VCaP (cell line): ENCODE results near the gene JAKMIP2.

ENCODE experiments used
- H3K27ac ChIP-seq: fragments of 450-650 bp; 2 replicates; pipeline ENCODE4 v1.5.1; 2017
- TF ChIP-seq, protein P1 (sequence below): fragments of 450-650 bp; conservative IDR thresholded peaks from 2 replicates; pipeline ENCODE4 v1.5.1; 2017; ENCODE audit warnings: mild to moderate bottlenecking, moderate library complexity

JAKMIP2 gene

DNA sequence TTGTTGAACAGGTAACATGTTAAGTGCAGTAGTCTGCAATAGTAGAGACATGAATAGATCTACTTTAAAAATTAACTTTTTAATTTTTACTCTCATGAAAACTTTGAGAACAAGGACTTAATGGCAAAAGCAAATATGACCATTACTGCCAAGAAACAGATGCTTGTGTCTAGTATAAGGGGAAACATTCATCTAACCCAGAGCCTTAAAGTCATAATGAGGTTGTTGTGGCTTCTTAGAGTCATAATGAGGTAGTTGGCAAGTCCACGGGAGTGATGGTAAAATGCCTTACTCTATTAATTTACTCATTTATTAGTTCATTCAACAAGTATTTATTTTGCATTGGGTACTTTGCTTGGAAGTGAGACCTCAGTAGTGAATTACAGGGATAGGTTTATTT is 71.5 kb downstream of the JAKMIP2 start:
- TF ChIP-seq, protein P1, sequence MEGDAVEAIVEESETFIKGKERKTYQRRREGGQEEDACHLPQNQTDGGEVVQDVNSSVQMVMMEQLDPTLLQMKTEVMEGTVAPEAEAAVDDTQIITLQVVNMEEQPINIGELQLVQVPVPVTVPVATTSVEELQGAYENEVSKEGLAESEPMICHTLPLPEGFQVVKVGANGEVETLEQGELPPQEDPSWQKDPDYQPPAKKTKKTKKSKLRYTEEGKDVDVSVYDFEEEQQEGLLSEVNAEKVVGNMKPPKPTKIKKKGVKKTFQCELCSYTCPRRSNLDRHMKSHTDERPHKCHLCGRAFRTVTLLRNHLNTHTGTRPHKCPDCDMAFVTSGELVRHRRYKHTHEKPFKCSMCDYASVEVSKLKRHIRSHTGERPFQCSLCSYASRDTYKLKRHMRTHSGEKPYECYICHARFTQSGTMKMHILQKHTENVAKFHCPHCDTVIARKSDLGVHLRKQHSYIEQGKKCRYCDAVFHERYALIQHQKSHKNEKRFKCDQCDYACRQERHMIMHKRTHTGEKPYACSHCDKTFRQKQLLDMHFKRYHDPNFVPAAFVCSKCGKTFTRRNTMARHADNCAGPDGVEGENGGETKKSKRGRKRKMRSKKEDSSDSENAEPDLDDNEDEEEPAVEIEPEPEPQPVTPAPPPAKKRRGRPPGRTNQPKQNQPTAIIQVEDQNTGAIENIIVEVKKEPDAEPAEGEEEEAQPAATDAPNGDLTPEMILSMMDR: no peak
- no peak overlapping the region for H3K27ac ChIP-seq

DNA sequence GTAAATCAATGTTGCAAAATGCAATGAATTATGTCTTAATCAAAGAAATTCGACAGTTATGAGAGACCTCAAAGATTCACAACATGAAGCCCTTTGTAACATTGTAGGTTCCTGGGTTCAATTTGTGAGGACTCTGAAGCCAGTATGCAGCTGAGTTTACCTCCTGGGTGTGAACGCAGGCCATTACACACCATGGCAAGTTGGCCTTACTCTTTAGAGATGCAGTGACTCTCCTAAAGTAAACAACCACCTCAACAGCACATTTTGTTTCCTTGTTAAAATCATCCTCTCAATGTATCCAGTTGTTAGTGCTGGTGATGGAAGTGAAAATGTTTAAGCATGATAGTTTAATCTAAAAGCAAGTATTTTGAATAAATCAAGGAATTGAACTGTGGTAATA is 73.8 kb downstream of the JAKMIP2 start:
- H3K27ac ChIP-seq: no peak overlapping the region
- TF ChIP-seq, protein P1: no peak

DNA sequence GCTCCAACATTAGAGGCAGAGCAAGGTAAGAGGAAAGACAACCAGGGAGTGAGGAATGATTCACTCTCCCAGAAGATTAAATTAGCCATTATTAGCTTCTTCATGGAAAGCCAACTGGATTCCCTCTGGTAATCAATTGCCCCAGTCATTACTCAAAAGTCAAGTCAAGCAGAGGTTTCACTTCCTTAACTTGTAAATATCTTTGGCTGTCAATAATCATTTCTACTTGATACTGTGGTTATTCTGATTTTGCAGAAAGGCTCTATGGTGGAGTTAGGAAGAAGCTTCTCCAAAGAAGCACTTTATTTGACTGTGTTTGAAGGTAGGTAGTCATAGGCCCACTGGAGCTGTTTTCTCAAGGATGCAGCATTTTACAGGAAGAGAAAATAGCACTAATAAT is 78.0 kb downstream of the JAKMIP2 start:
- H3K27ac ChIP-seq: no peak overlapping the region
- TF ChIP-seq, protein P1: no peak

DNA sequence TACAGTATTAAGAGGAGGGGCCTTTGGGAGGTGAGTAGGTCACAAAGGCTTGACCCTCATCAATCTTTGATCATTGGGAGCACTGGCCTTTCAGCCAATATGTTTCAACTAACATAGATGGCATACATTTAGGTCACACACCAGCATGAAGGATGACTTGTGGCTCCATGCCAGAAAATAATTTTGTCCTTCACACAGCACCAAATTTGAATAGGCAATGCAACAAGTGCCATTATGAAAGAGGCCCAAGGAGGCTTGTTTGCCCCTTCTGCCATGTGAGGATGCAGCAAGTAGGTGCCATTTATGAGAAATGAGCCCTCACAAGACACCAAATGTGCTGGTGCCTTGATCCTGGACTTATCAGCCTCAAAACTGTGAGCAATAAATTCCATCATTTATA is 81.1 kb downstream of the JAKMIP2 start:
- H3K27ac ChIP-seq: no peak overlapping the region
- TF ChIP-seq, protein P1: no peak

DNA sequence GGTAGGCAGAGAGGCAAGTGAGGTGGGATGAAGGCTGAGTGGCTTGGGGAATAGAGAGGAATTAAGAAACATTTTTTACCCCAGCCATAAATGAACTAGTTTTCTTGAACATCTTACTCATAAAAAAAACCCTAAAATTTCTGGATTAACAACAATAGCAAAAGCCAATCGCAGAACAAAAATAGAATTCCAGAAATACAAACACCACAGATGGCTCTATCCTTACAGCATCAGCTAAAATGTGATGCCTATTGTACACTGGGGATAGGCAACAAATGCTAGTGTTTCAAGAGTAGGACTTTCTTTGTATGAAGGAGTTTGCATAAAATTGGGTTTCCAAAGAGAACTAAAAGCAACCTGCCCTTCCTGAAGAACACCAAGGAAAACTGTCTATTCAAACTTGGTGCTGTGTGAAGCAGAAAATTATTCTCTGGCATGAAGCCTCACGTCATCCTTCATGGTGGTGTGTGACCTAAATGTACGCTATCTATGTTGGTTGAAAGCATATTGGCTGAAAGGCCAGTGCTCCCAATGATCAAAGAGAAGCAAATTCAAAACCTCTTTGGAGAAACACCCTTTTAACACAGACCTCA is 82.9 kb downstream of the JAKMIP2 start:
- TF ChIP-seq, protein P1: no peak
- H3K27ac ChIP-seq: no peak overlapping the region

DNA sequence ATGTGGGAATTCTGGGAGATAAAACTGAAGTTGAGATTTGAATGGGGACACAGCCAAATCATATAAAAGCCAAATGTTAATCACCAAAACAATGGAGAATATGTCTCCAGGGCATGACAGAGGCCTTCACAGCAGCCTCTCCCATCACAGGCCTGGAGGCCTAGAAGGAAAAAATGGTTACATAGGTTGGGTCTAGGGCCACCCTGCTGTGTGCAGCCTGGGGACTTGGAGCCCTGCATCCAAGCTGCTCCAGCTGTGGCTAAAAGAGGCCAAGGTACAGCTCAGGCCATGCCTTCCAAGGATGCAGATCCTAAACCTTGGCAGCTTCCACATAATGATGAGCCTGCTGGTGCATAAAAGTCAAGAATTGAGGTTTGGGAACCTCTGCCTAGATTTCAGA is 85.1 kb downstream of the JAKMIP2 start:
- no peak overlapping the region for H3K27ac ChIP-seq
- TF ChIP-seq, protein P1: no peak

DNA sequence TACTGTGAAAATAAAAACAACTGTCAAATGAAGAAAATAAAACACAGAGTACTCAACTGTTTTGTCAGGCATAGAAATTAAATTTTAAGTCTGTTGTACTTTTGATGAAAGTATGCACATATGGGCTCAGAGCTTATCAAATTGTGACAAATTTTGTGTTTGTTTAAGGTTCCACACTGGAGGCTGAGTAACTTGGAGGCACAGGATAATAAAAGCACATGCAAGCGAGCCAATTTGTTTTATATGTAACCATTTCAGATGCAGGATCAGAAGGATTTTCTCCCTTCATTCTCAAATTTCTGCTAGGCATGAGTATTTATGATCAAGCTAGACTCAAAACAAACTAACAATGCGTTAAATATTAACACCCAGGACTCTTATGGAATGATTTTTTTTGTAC is 87.8 kb downstream of the JAKMIP2 start:
- peak overlapping the region; percentile 23 for H3K27ac ChIP-seq

More for the DNA sequence above, 87.8 kb downstream of the JAKMIP2 start:
- TF ChIP-seq, protein P1: no peak
